Calu3 (cell line): ENCODE measurements around the gene MARCHF5. TPM values are rescaled to one million over a fixed set of nuclear protein-coding genes. Genes with fewer than 3 reads are reported as not detected.

ENCODE experiments used
- BruUV-seq: library from RNA; stranded (reverse); fragments of 400-500 nt; replicated peaks from 2 replicates; lab custom pipeline; 2021; lab: Mats Ljungman, UMichigan
- CTCF ChIA-PET: fragments of 300-600 bp; sonication (Branson Sonifier 250); formaldehyde crosslinking; loops from one replicate; lab custom pipeline; 2022; ENCODE audit warnings: antibody characterized with exemption; lab: Charles Lee
- DNase-seq: peaks from one replicate; pipeline ENCODE4 v3.0.0; 2022
- H3K27ac Mint-ChIP-seq: one replicate; pipeline ENCODE4 v1.8.0; 2022; ENCODE audit warnings: mixed read lengths; ENCODE audit not compliant: unreplicated experiment
- H3K27me3 Mint-ChIP-seq: one replicate; pipeline ENCODE4 v1.8.0; 2022; ENCODE audit warnings: mixed read lengths; ENCODE audit not compliant: unreplicated experiment
- H3K36me3 Mint-ChIP-seq: one replicate; pipeline ENCODE4 v1.8.0; 2022; ENCODE audit warnings: mild to moderate bottlenecking, moderate library complexity, mixed read lengths; ENCODE audit not compliant: insufficient read depth, unreplicated experiment
- H3K4me1 Mint-ChIP-seq: one replicate; pipeline ENCODE4 v1.8.0; 2022; ENCODE audit warnings: mild to moderate bottlenecking, low read depth, mixed read lengths; ENCODE audit not compliant: unreplicated experiment
- H3K4me3 Mint-ChIP-seq: one replicate; pipeline ENCODE4 v1.8.0; 2022; ENCODE audit warnings: mild to moderate bottlenecking, low read depth, moderate library complexity, mixed read lengths; ENCODE audit not compliant: unreplicated experiment
- H3K9me3 Mint-ChIP-seq: one replicate; pipeline ENCODE4 v1.8.0; 2022; ENCODE audit warnings: low read depth, mixed read lengths; ENCODE audit not compliant: unreplicated experiment
- CTCF ChIP-seq: fragments of 200-600 bp; IDR thresholded peaks from one replicate; pipeline ENCODE4 v1.8.0; 2022; ENCODE audit warnings: antibody characterized with exemption; ENCODE audit not compliant: unreplicated experiment
- intact Hi-C: fragments of 100-400 bp; cut with micrococcal nuclease; formaldehyde crosslinking; loops from one replicate; pipeline ENCODE4 v1.10.0; 2022; ENCODE audit not compliant: unreplicated experiment
- total RNA-seq: library from RNA; stranded (reverse); gene quantifications from 2 replicates; pipeline ENCODE4 v1.2.3, GENCODE V29; 2022

Gene MARCHF5
- total RNA-seq, 1 experiment from 2014 or later: 28.1 TPM

GRCh38 chr10:92304061-92304460 lies 13.1 kb downstream of the MARCHF5 start:
- Mint-ChIP-seq H3K4me3 (no peak overlapping the region), H3K36me3 (no peaks in the 10 kb centered on the region), H3K4me1 (peaks cover 27% of the 10 kb centered on the region), H3K9me3 (no peaks in the 10 kb centered on the region), H3K27ac (no peak overlapping the region), H3K27me3 (no peaks in the 10 kb centered on the region)
- intact Hi-C loops: no loop called here
- no peak for TF ChIP-seq CTCF
- no TSS peak for BruUV-seq
- no peak for DNase-seq
- CTCF ChIA-PET: no interaction called here

GRCh38 chr10:92305133-92306072 lies 14.4 kb downstream of the MARCHF5 start:
- Mint-ChIP-seq H3K27me3 (no peaks in the 10 kb centered on the region), H3K4me3 (no peak overlapping the region), H3K4me1 (peaks cover 20% of the 10 kb centered on the region), H3K27ac (no peak overlapping the region), H3K9me3 (no peaks in the 10 kb centered on the region), H3K36me3 (no peaks in the 10 kb centered on the region)
- CTCF ChIA-PET: no interaction called here
- intact Hi-C loops: no loop called here
- no peak for DNase-seq
- no peak for TF ChIP-seq CTCF
- BruUV-seq: no TSS peak

- CTCF ChIA-PET: no interaction called here
- H3K9me3 Mint-ChIP-seq: no peaks in the 10 kb centered on the region
- no peak overlapping the region for H3K27ac Mint-ChIP-seq
- intact Hi-C loops: no loop called here
- DNase-seq: no peak
- BruUV-seq: no TSS peak
- no peaks in the 10 kb centered on the region for H3K27me3 Mint-ChIP-seq
- H3K4me3 Mint-ChIP-seq: no peak overlapping the region
- peaks cover 6% of the 10 kb centered on the region for H3K4me1 Mint-ChIP-seq
- no peaks in the 10 kb centered on the region for H3K36me3 Mint-ChIP-seq
- TF ChIP-seq CTCF: no peak
Measured at GRCh38 chr10:92309272-92309671, 18.3 kb downstream of the MARCHF5 start.

GRCh38 chr10:92313750-92314149 lies 22.8 kb downstream of the MARCHF5 start:
- CTCF ChIA-PET: no interaction called here
- DNase-seq: no peak
- BruUV-seq: no TSS peak
- Mint-ChIP-seq H3K27me3 (no peaks in the 10 kb centered on the region), H3K4me3 (no peak overlapping the region), H3K27ac (no peak overlapping the region), H3K9me3 (no peaks in the 10 kb centered on the region), H3K4me1 (no peaks in the 10 kb centered on the region), H3K36me3 (no peaks in the 10 kb centered on the region)
- intact Hi-C loops: no loop called here
- no peak for TF ChIP-seq CTCF
